ENCODE results near the gene HSFX3. TPM values are rescaled to one million over a fixed set of nuclear protein-coding genes. Genes with fewer than 3 reads are reported as not detected.
"Not testable (repeated sequence)": the region's sequence is repeated elsewhere in the genome, so short reads cannot be mapped to it uniquely, and the experiment has no call there.

The HSFX3 gene
- total and polyA plus RNA-seq, 2 donors (not counting 1 experiment from before 2014, with no cell fraction given), result not detected

DNA sequence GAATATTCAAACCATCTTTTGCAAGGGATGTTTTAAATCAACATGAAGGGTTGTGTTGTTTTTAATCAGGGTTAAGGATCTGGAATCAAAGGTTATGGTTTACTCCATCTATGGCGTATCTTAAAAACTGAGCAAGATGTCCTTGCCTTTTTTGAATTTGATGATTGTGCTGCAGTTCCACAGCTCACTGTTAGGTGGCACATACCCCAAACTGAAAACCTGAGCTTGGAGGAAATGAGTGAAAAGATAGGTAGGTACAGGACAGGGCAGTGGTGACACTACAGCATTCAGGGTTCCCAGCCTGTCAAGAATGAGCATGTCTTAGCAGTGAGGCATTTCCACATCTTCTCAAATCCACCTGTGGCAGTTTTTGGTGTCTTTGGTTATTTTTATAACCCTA is 22.0 kb downstream of the HSFX3 start:
- Histone ChIP-seq H4K20me1 (ENCODE audit: control insufficient read depth, insufficient read depth, low read length, poor library complexity, severe bottlenecking) (no peaks in the 10 kb centered on the region), H3K9ac (ENCODE audit: low read length) (no peak overlapping the region), H3K36me3 (replicated peaks in 1 of 2; ENCODE audit: control extremely low read depth in 1 of 2, control insufficient read depth in 1 of 2, extremely low read depth in 1 of 2, insufficient read depth in 2 of 2, low read length in 1 of 2) (no peaks in the 10 kb centered on the region), H3K4me3 (ENCODE audit: control extremely low read depth in 1 of 5, extremely low read depth in 1 of 5, insufficient read depth in 1 of 5, low read depth in 2 of 5, low read length in 4 of 5) (no peak overlapping the region), H3K9me3 (ENCODE audit: control extremely low read depth in 1 of 3, control insufficient read depth in 2 of 3, insufficient read depth in 1 of 3, low read length in 2 of 3) (no peaks in the 10 kb centered on the region), H2AFZ (ENCODE audit: insufficient read depth, low read depth, low read length, poor library complexity, severe bottlenecking) (no peak overlapping the region), H3K27me3 (replicated peaks in 1 of 4; ENCODE audit: control extremely low read depth in 1 of 4, control insufficient read depth in 3 of 4, insufficient read depth in 4 of 4, low read length in 3 of 4) (no peaks in the 10 kb centered on the region), H3K4me1 (ENCODE audit: control insufficient read depth in 2 of 2, insufficient read depth in 2 of 2, low read length in 2 of 2) (peaks cover 4 to 10% of the 10 kb centered on the region in 2 donors), H3K27ac (ENCODE audit: low read length in 2 of 2) (no peak overlapping the region), H3K79me2 (ENCODE audit: control insufficient read depth, insufficient read depth, low read length) (peaks cover 4% of the 10 kb centered on the region), H3K4me2 (replicated peaks; ENCODE audit: low read depth, low read length, poor library complexity, severe bottlenecking) (no peak overlapping the region)
- intact Hi-C loops (cut with micrococcal nuclease), result no loop called here
- Mint-ChIP-seq H3K9me3 (ENCODE audit: insufficient read depth) (no peaks in the 10 kb centered on the region), H3K27ac (peak overlapping the region; percentile 44), H3K4me1 (peaks cover 17% of the 10 kb centered on the region), H3K27me3 (no peaks in the 10 kb centered on the region), H3K4me3 (peak overlapping the region; percentile 7)
- DNase-seq (peak; percentile 56), ATAC-seq (ENCODE audit: low read depth) (peak; percentile 25)
- CTCF ChIA-PET, result interaction anchor here (0.9 to 2.2 kb wide), 6 partner anchors 12 to 123 kb away, joined by 3 to 12 read pairs (median 4); partner anchors contain the start of genes EOLA1 and IDS
- POLR2A ChIA-PET, result interaction anchor here (1.0 kb wide), 1 partner anchor 12 kb away, joined by 4 read pairs; no protein-coding TSS in a partner anchor
- 83% methylated on average over 1 of the region's 1 CpG for WGBS (ENCODE audit: insufficient coverage)
- TF ChIP-seq, protein P1, sequence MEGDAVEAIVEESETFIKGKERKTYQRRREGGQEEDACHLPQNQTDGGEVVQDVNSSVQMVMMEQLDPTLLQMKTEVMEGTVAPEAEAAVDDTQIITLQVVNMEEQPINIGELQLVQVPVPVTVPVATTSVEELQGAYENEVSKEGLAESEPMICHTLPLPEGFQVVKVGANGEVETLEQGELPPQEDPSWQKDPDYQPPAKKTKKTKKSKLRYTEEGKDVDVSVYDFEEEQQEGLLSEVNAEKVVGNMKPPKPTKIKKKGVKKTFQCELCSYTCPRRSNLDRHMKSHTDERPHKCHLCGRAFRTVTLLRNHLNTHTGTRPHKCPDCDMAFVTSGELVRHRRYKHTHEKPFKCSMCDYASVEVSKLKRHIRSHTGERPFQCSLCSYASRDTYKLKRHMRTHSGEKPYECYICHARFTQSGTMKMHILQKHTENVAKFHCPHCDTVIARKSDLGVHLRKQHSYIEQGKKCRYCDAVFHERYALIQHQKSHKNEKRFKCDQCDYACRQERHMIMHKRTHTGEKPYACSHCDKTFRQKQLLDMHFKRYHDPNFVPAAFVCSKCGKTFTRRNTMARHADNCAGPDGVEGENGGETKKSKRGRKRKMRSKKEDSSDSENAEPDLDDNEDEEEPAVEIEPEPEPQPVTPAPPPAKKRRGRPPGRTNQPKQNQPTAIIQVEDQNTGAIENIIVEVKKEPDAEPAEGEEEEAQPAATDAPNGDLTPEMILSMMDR (IDR thresholded peaks at IDR 0.05), result peak; percentile 50
- no peak for TF ChIP-seq EZH2 (IDR thresholded peaks at IDR 0.05; ENCODE audit: borderline replicate concordance, insufficient read depth, low read depth, low read length, poor library complexity, severe bottlenecking)

DNA sequence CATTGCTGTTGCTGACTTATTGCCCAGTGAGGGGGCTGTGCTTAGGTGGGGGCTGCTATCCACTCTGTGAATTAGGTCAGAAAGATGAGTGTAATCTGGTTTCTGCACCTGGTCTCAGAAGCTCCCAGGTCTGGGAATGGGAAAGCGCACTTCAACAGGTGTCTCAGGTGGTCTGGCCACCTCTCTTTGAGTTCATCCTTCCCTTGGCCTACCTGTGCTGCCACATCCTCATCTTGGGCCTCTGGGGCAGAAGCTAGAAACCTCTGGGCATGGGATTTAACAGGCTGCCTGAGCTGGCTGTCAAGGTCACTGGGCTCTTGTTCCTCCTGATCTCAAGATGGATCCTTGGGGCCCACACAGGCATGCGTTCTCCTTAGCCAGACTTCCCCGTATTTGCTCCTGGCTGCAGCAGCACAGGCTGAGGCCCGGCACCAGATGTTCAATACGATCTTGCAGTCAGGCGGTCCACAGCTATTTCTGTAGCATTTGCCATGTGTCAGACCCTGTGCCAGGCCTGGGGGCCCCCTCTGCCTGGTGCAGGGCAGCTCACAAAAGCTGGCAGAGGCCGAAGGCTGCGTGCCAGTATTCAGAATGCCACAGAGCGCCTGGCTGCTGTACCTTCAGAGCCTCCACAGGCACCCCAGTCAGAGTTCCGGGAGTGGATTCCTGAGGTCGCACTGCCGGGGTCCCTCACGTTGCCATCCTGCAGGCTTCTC is 23.2 kb downstream of the HSFX3 start:
- H3K9me3 ChIP-seq (ENCODE audit: control extremely low read depth in 1 of 3, control insufficient read depth in 2 of 3, insufficient read depth in 1 of 3, low read length in 2 of 3); H3K36me3 ChIP-seq (replicated peaks in 1 of 2; ENCODE audit: control extremely low read depth in 1 of 2, control insufficient read depth in 1 of 2, extremely low read depth in 1 of 2, insufficient read depth in 2 of 2, low read length in 1 of 2); H2AFZ ChIP-seq (ENCODE audit: insufficient read depth, low read depth, low read length, poor library complexity, severe bottlenecking); H3K9ac ChIP-seq (ENCODE audit: low read length); H3K9me3 Mint-ChIP-seq (ENCODE audit: insufficient read depth); H3K79me2 ChIP-seq (ENCODE audit: control insufficient read depth, insufficient read depth, low read length); H3K27me3 ChIP-seq (replicated peaks in 1 of 4; ENCODE audit: control extremely low read depth in 1 of 4, control insufficient read depth in 3 of 4, insufficient read depth in 4 of 4, low read length in 3 of 4); H3K27me3 Mint-ChIP-seq; H3K4me3 ChIP-seq (ENCODE audit: control extremely low read depth in 1 of 5, extremely low read depth in 1 of 5, insufficient read depth in 1 of 5, low read depth in 2 of 5, low read length in 4 of 5); H4K20me1 ChIP-seq (ENCODE audit: control insufficient read depth, insufficient read depth, low read length, poor library complexity, severe bottlenecking); H3K4me3 Mint-ChIP-seq; ATAC-seq (ENCODE audit: low read depth); DNase-seq; intact Hi-C loops (cut with micrococcal nuclease); POLR2A ChIA-PET: not testable (repeated sequence)
- CTCF ChIA-PET, result interaction anchor here (0.7 to 1.1 kb wide), 3 partner anchors 13 to 14 kb away, joined by 3 to 4 read pairs (median 3); no protein-coding TSS in a partner anchor
- Histone ChIP-seq H3K4me2 (replicated peaks; ENCODE audit: low read depth, low read length, poor library complexity, severe bottlenecking) (peak overlapping the region; percentile 12), H3K4me1 (ENCODE audit: control insufficient read depth in 2 of 2, insufficient read depth in 2 of 2, low read length in 2 of 2) (peaks cover 4 to 10% of the 10 kb centered on the region in 2 donors), H3K27ac (ENCODE audit: low read length in 2 of 2) (peak overlapping the region; percentile 44 to 83)
- Mint-ChIP-seq H3K4me1 (peaks cover 10% of the 10 kb centered on the region), H3K27ac (peak overlapping the region; percentile 87)
- no CpG with 5 or more reads among the region's 13 CpGs for WGBS (ENCODE audit: insufficient coverage)

DNA sequence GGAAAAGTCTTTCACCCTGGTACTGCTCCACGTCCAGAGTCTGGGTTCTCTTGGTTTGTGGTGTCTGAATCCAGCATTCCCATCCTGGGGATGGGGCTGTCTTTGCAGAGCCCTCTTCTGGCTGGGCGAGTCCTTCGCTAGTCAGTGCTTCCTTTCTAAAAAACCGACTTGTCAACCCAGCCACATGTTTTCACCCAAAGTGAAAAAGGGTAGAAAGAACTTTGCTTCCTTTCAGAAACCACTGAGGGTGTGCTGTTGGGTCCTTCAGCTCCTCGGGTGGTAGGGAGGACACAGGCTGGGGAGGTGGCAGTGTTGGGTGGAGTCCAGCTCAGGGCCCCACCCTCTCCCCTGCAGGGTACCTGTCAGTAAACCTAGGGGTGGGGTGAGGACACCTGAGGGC is 23.8 kb downstream of the HSFX3 start:
- Histone ChIP-seq H3K4me1 (ENCODE audit: control insufficient read depth in 2 of 2, insufficient read depth in 2 of 2, low read length in 2 of 2) (peaks cover 4 to 10% of the 10 kb centered on the region in 2 donors), H3K27ac (ENCODE audit: low read length in 2 of 2) (peak overlapping the region; percentile 44 to 83), H3K4me2 (replicated peaks; ENCODE audit: low read depth, low read length, poor library complexity, severe bottlenecking) (peak overlapping the region; percentile 12), H3K9ac (ENCODE audit: low read length) (peak overlapping the region; percentile 35), H3K4me3 (ENCODE audit: control extremely low read depth in 1 of 5, extremely low read depth in 1 of 5, insufficient read depth in 1 of 5, low read depth in 2 of 5, low read length in 4 of 5) (peak overlapping the region in 2 of 5 experiments; percentile 15 to 19)
- H3K36me3 ChIP-seq (replicated peaks in 1 of 2; ENCODE audit: control extremely low read depth in 1 of 2, control insufficient read depth in 1 of 2, extremely low read depth in 1 of 2, insufficient read depth in 2 of 2, low read length in 1 of 2); H4K20me1 ChIP-seq (ENCODE audit: control insufficient read depth, insufficient read depth, low read length, poor library complexity, severe bottlenecking); H3K4me1 Mint-ChIP-seq; H3K27me3 Mint-ChIP-seq; H3K9me3 Mint-ChIP-seq (ENCODE audit: insufficient read depth); H3K27me3 ChIP-seq (replicated peaks in 1 of 4; ENCODE audit: control extremely low read depth in 1 of 4, control insufficient read depth in 3 of 4, insufficient read depth in 4 of 4, low read length in 3 of 4); H3K79me2 ChIP-seq (ENCODE audit: control insufficient read depth, insufficient read depth, low read length); H3K9me3 ChIP-seq (ENCODE audit: control extremely low read depth in 1 of 3, control insufficient read depth in 2 of 3, insufficient read depth in 1 of 3, low read length in 2 of 3); POLR2A ChIA-PET; H2AFZ ChIP-seq (ENCODE audit: insufficient read depth, low read depth, low read length, poor library complexity, severe bottlenecking): not testable (repeated sequence)
- intact Hi-C loops (cut with micrococcal nuclease), result loop anchor here (2.0 kb wide), 1 partner anchor 21 kb away; the partner anchor contains the start of gene IDS
- Mint-ChIP-seq H3K27ac (peak overlapping the region; percentile 87), H3K4me3 (peak overlapping the region; percentile 41)
- DNase-seq (peak; percentile 58), ATAC-seq (ENCODE audit: low read depth) (peak; percentile 32)
- CTCF ChIA-PET, result interaction anchor here (0.7 to 1.1 kb wide), 3 partner anchors 13 to 14 kb away, joined by 3 to 4 read pairs (median 3); no protein-coding TSS in a partner anchor
- WGBS (ENCODE audit: insufficient coverage), result no CpG with 5 or more reads among the region's 5 CpGs
